Sigmoid colon (tissue), 7 donors: ENCODE results near the gene PBOV1. TPM values are rescaled to one million over a fixed set of nuclear protein-coding genes. Genes with fewer than 3 reads are reported as not detected.

ENCODE experiments used
- DNase-seq: peaks from one replicate; pipeline ENCODE4 v3.0.0-alpha.2; 2019
- H3K27ac ChIP-seq, 4 donors: fragments of 200-600 bp; sonication (generic); one replicate each; pipeline ENCODE4 v1.5.1; 2016 to 2019; ENCODE audit warnings: mild to moderate bottlenecking in 1 of 4
- H3K27me3 ChIP-seq, 3 donors: fragments of 200-600 bp; sonication (generic); one replicate each; pipeline ENCODE4 v1.5.1; 2019; ENCODE audit warnings: mild to moderate bottlenecking in 1 of 3
- H3K36me3 ChIP-seq, 4 donors: fragments of 200-600 bp; sonication (generic); one replicate each; pipeline ENCODE4 v1.5.1; 2016 to 2019
- H3K4me1 ChIP-seq, 4 donors: fragments of 200-600 bp; sonication (generic); one replicate each; pipeline ENCODE4 v1.5.1; 2017 to 2019
- H3K4me3 ChIP-seq, 4 donors: fragments of 200-600 bp; sonication (generic); one replicate each; pipeline ENCODE4 v1.5.1; 2017 to 2019; ENCODE audit warnings: mild to moderate bottlenecking in 2 of 4, moderate library complexity in 1 of 4
- H3K9me3 ChIP-seq, 4 donors: fragments of 200-600 bp in 3 of 4; sonication (generic) in 3 of 4; one replicate each; pipeline versions ENCODE4 v1.5.1 to v1.6.1; 2013 to 2019
- CTCF ChIP-seq, 4 experiments: fragments of 450-650 bp in 3 of 4; fragments of 200-600 bp in 1 of 4; IDR thresholded peaks; one replicate each; pipeline ENCODE4 v1.5.1; 2016 to 2019; ENCODE audit warnings: antibody characterized with exemption in 4 of 4, mild to moderate bottlenecking in 3 of 4, moderate library complexity in 2 of 4
- EP300 ChIP-seq, 4 donors: sonication (generic); formaldehyde crosslinking; IDR thresholded peaks; one replicate each; pipeline ENCODE4 v1.6.1; 2017; ENCODE audit warnings: antibody characterized with exemption in 4 of 4
- POLR2A ChIP-seq, 2 donors: fragments of 450-650 bp; IDR thresholded peaks; one replicate each; pipeline ENCODE4 v1.6.1; 2016; ENCODE audit warnings: antibody characterized with exemption in 2 of 2, mild to moderate bottlenecking in 2 of 2, moderate library complexity in 2 of 2
- POLR2AphosphoS5 ChIP-seq, 4 donors: sonication (generic); formaldehyde crosslinking; IDR thresholded peaks; one replicate each; pipeline ENCODE4 v1.6.1; 2017; ENCODE audit warnings: antibody characterized with exemption in 4 of 4
- WGBS, 2 donors: extraction: QIAGEN DNeasy Blood & Tissue Kit; methylation state at CpG; one replicate each; pipeline ENCODE4 v1.1.7; 2013; 5-methylcytosine and 5-hydroxymethylcytosine counted together
- intact Hi-C: fragments of 100-400 bp; cut with DNase I; formaldehyde crosslinking; loops from one replicate; pipeline ENCODE4 v1.15.1; 2023
- polyA plus RNA-seq, 3 donors: library from polyadenylated mRNA; stranded (reverse); fragments of 200-250 nt; gene quantifications; one replicate each; pipeline ENCODE4 v1.2.3, GENCODE V29; 2013
- total RNA-seq, 4 donors: library from RNA; depleted of rRNA; stranded (reverse); fragments of >200 nt; gene quantifications; one replicate each; pipeline ENCODE4 v1.1.0, GENCODE V29; 2016
- donor health status: healthy with polysubstance abuse.
- donor health status: Bipolar disorder and iron deficiency.
- donor health status: healthy.

The PBOV1 gene
- total and polyA plus RNA-seq, 7 donors: not detected

- intact Hi-C loops: no loop called here
- H3K36me3 ChIP-seq: no peaks in the 10 kb centered on the region
- H3K27ac ChIP-seq: no peak overlapping the region
- no peaks in the 10 kb centered on the region for H3K27me3 ChIP-seq
- WGBS, 2 donors: 18 to 61% methylated on average over 4 of the region's 4 CpGs
- TF ChIP-seq POLR2AphosphoS5 (IDR thresholded peaks at IDR 0.05) (no peak), EP300 (IDR thresholded peaks at IDR 0.05) (no peak), POLR2A (IDR thresholded peaks at IDR 0.05) (no peak), CTCF (IDR thresholded peaks at IDR 0.05) (no peak)
- no peaks in the 10 kb centered on the region for H3K4me1 ChIP-seq
- no peak for DNase-seq
- H3K4me3 ChIP-seq: no peak overlapping the region
- H3K9me3 ChIP-seq: no peaks in the 10 kb centered on the region
Measured at GRCh38 chr6:138194287-138194686, 24.0 kb downstream of the PBOV1 start.

- WGBS, 2 donors: 9 to 50% methylated on average over 5 of the region's 5 CpGs
- Histone ChIP-seq H3K27me3 (no peaks in the 10 kb centered on the region), H3K36me3 (no peaks in the 10 kb centered on the region), H3K4me1 (peaks cover 0 to 10% (median 8%) of the 10 kb centered on the region in 4 donors), H3K27ac (no peak overlapping the region), H3K4me3 (no peak overlapping the region), H3K9me3 (no peaks in the 10 kb centered on the region)
- TF ChIP-seq POLR2AphosphoS5 (IDR thresholded peaks at IDR 0.05): no peak
- TF ChIP-seq EP300 (IDR thresholded peaks at IDR 0.05): no peak
- TF ChIP-seq CTCF (IDR thresholded peaks at IDR 0.05): no peak
- TF ChIP-seq POLR2A (IDR thresholded peaks at IDR 0.05): no peak
- no peak for DNase-seq
- intact Hi-C loops: no loop called here
Measured at GRCh38 chr6:138188278-138188941, 29.9 kb downstream of the PBOV1 start.

GRCh38 chr6:138187156-138187555 is 31.1 kb downstream of the PBOV1 start:
- TF ChIP-seq CTCF (IDR thresholded peaks at IDR 0.05) (no peak), POLR2A (IDR thresholded peaks at IDR 0.05) (no peak), EP300 (IDR thresholded peaks at IDR 0.05) (no peak), POLR2AphosphoS5 (IDR thresholded peaks at IDR 0.05) (no peak)
- Histone ChIP-seq H3K4me1 (peaks cover 0 to 10% (median 8%) of the 10 kb centered on the region in 4 donors), H3K4me3 (no peak overlapping the region), H3K36me3 (no peaks in the 10 kb centered on the region), H3K9me3 (no peaks in the 10 kb centered on the region), H3K27me3 (no peaks in the 10 kb centered on the region), H3K27ac (no peak overlapping the region)
- no peak for DNase-seq
- 94% methylated on average over 4 of the region's 4 CpGs for WGBS, 2 donors
- intact Hi-C loops: no loop called here

- Histone ChIP-seq H3K27me3 (no peaks in the 10 kb centered on the region), H3K36me3 (no peaks in the 10 kb centered on the region), H3K4me3 (no peak overlapping the region), H3K27ac (no peak overlapping the region), H3K4me1 (peaks cover 0 to 10% (median 8%) of the 10 kb centered on the region in 4 donors), H3K9me3 (no peaks in the 10 kb centered on the region)
- no peak for DNase-seq
- intact Hi-C loops: no loop called here
- TF ChIP-seq CTCF (IDR thresholded peaks at IDR 0.05) (no peak), POLR2AphosphoS5 (IDR thresholded peaks at IDR 0.05) (no peak), POLR2A (IDR thresholded peaks at IDR 0.05) (no peak), EP300 (IDR thresholded peaks at IDR 0.05) (no peak)
- 77 to 79% methylated on average over 3 of the region's 3 CpGs for WGBS, 2 donors
Measured at GRCh38 chr6:138184230-138184629, 34.1 kb downstream of the PBOV1 start.

GRCh38 chr6:138183790-138184134 is 34.5 kb downstream of the PBOV1 start:
- 66 to 86% methylated on average over 4 of the region's 4 CpGs for WGBS, 2 donors
- Histone ChIP-seq H3K9me3 (no peaks in the 10 kb centered on the region), H3K4me3 (no peak overlapping the region), H3K4me1 (peaks cover 0 to 9% (median 6%) of the 10 kb centered on the region in 4 donors), H3K36me3 (no peaks in the 10 kb centered on the region), H3K27me3 (no peaks in the 10 kb centered on the region), H3K27ac (no peak overlapping the region)
- no peak for TF ChIP-seq POLR2A (IDR thresholded peaks at IDR 0.05)
- TF ChIP-seq EP300 (IDR thresholded peaks at IDR 0.05): no peak
- no peak for TF ChIP-seq CTCF (IDR thresholded peaks at IDR 0.05)
- TF ChIP-seq POLR2AphosphoS5 (IDR thresholded peaks at IDR 0.05): no peak
- no peak for DNase-seq
- intact Hi-C loops: no loop called here
